Liver (tissue), 9 donors: ENCODE measurements around the gene C1orf210. TPM values are rescaled to one million over a fixed set of nuclear protein-coding genes. Genes with fewer than 3 reads are reported as not detected.
A peak's percentile ranks its signal among the peaks of the same experiment; 100 is the strongest.

Experiments used
- DNase-seq: peaks from one replicate; pipeline ENCODE4 v3.0.0-alpha.2; 2017; ENCODE audit warnings: low spot score
- H3K27ac ChIP-seq, 2 donors: one replicate each; pipeline ENCODE4 v1.7.0; 2013; ENCODE audit warnings: inconsistent platforms in 2 of 2, low read length in 2 of 2, control low read depth in 1 of 2, low read depth in 1 of 2, mild to moderate bottlenecking in 1 of 2
- H3K27me3 ChIP-seq, 4 donors: one replicate each; pipeline versions ENCODE4 v1.6.1 to v1.7.0; 2013; ENCODE audit warnings: low read length in 3 of 4, inconsistent platforms in 1 of 4, mild to moderate bottlenecking in 1 of 4, moderate library complexity in 1 of 4; ENCODE audit not compliant: control insufficient read depth in 4 of 4, insufficient read depth in 4 of 4
- H3K36me3 ChIP-seq, 4 donors: one replicate each; pipeline versions ENCODE4 v1.6.1 to v1.7.0; 2013; ENCODE audit warnings: low read length in 3 of 4, mild to moderate bottlenecking in 3 of 4, low read depth in 1 of 4, moderate library complexity in 1 of 4; ENCODE audit not compliant: control insufficient read depth in 4 of 4, insufficient read depth in 3 of 4
- H3K4me1 ChIP-seq, 4 donors: one replicate each; pipeline versions ENCODE4 v1.6.1 to v1.7.0; 2013; ENCODE audit warnings: low read length in 3 of 4, mild to moderate bottlenecking in 3 of 4, moderate library complexity in 1 of 4; ENCODE audit not compliant: control insufficient read depth in 4 of 4, insufficient read depth in 4 of 4
- H3K4me3 ChIP-seq, 3 donors: one replicate each; pipeline versions ENCODE4 v1.6.1 to v1.7.0; 2013; ENCODE audit warnings: low read length in 3 of 3, control low read depth in 1 of 3, low read depth in 1 of 3, mild to moderate bottlenecking in 1 of 3
- H3K9ac ChIP-seq, 2 donors: one replicate each; pipeline ENCODE4 v1.7.0; 2013; ENCODE audit warnings: low read length in 2 of 2, mild to moderate bottlenecking in 2 of 2, moderate library complexity in 2 of 2, control low read depth in 1 of 2, low read depth in 1 of 2
- H3K9me3 ChIP-seq, 4 donors: one replicate each; pipeline versions ENCODE4 v1.6.1 to v1.7.0; 2013; ENCODE audit warnings: low read length in 3 of 4; ENCODE audit not compliant: control insufficient read depth in 4 of 4
- ATF3 ChIP-seq: IDR thresholded peaks from 2 replicates; pipeline ENCODE4 v1.6.1; 2016; ENCODE audit warnings: antibody characterized with exemption
- CTCF ChIP-seq: fragments of 150-350 bp; IDR thresholded peaks from 2 replicates; pipeline ENCODE4 v1.5.1; 2017; ENCODE audit warnings: improper control_type of control experiment, low read depth, low read length; ENCODE audit not compliant: missing input control
- FOXA1 ChIP-seq: IDR thresholded peaks from 2 replicates; pipeline ENCODE4 v1.6.1; 2016; ENCODE audit warnings: antibody characterized with exemption
- FOXA2 ChIP-seq: IDR thresholded peaks from 2 replicates; pipeline ENCODE4 v1.6.1; 2016; ENCODE audit warnings: antibody characterized with exemption
- GABPA ChIP-seq, 2 donors: IDR thresholded peaks in 1 of 2; conservative IDR thresholded peaks in 1 of 2; 2 replicates each; pipeline ENCODE4 v1.6.1; 2016; ENCODE audit warnings: antibody characterized with exemption in 2 of 2, mild to moderate bottlenecking in 1 of 2, moderate library complexity in 1 of 2
- HNF4A ChIP-seq, 2 donors: conservative IDR thresholded peaks; 2 replicates each; pipeline ENCODE4 v1.6.1; 2016; ENCODE audit warnings: antibody characterized with exemption in 2 of 2, mild to moderate bottlenecking in 2 of 2
- HNF4G ChIP-seq: IDR thresholded peaks from 2 replicates; pipeline ENCODE4 v1.6.1; 2016; ENCODE audit warnings: antibody characterized with exemption
- JUND ChIP-seq, 2 donors: IDR thresholded peaks; 2 replicates each; pipeline ENCODE4 v1.6.1; 2016; ENCODE audit warnings: antibody characterized with exemption in 2 of 2
- MAX ChIP-seq: IDR thresholded peaks from 2 replicates; pipeline ENCODE4 v1.6.1; 2016; ENCODE audit warnings: antibody characterized with exemption
- NR2F2 ChIP-seq: IDR thresholded peaks from 2 replicates; pipeline ENCODE4 v1.6.1; 2016; ENCODE audit warnings: antibody characterized with exemption
- RAD21 ChIP-seq, 2 donors: IDR thresholded peaks; 2 replicates each; pipeline ENCODE4 v1.6.1; 2016; ENCODE audit warnings: antibody characterized with exemption in 2 of 2, mild to moderate bottlenecking in 2 of 2
- REST ChIP-seq: IDR thresholded peaks from 2 replicates; pipeline ENCODE4 v1.6.1; 2016; ENCODE audit warnings: antibody characterized with exemption, mild to moderate bottlenecking
- RXRA ChIP-seq, 2 donors: IDR thresholded peaks; 2 replicates each; pipeline ENCODE4 v1.6.1; 2017 to 2018; ENCODE audit warnings: antibody characterized with exemption in 2 of 2, mild to moderate bottlenecking in 1 of 2
- SP1 ChIP-seq: IDR thresholded peaks from 2 replicates; pipeline ENCODE4 v1.6.1; 2018; ENCODE audit warnings: antibody characterized with exemption, mild to moderate bottlenecking
- TAF1 ChIP-seq: conservative IDR thresholded peaks from 2 replicates; pipeline ENCODE4 v1.6.1; 2016; ENCODE audit warnings: antibody characterized with exemption, mild to moderate bottlenecking
- YY1 ChIP-seq: IDR thresholded peaks from 2 replicates; pipeline ENCODE4 v1.6.1; 2016; ENCODE audit warnings: antibody characterized with exemption, mild to moderate bottlenecking
- ZBTB33 ChIP-seq: IDR thresholded peaks from 2 replicates; pipeline ENCODE4 v1.6.1; 2016; ENCODE audit warnings: antibody characterized with exemption
- WGBS: extraction: QIAGEN DNeasy Blood & Tissue Kit; methylation state at CpG from one replicate; pipeline ENCODE4 v1.1.7; 2013; 5-methylcytosine and 5-hydroxymethylcytosine counted together
- polyA plus RNA-seq, 2 donors: library from polyadenylated mRNA; stranded (reverse) in 1 of 2; unstranded in 1 of 2; fragments of 200-250 nt in 1 of 2; fragments of >200 nt in 1 of 2; fragmentation: Nextera tagmentation in 1 of 2; extraction: Ambion mirVana in 1 of 2; gene quantifications; one replicate each; pipeline versions ENCODE4 v1.2.1 to v1.2.3, GENCODE V29; 2013 to 2015
- total RNA-seq, 2 donors: library from RNA; depleted of rRNA; stranded (reverse); fragments of >200 nt; gene quantifications; one replicate each; pipeline ENCODE4 v1.2.3, GENCODE V29; 2014
- donor health status: healthy.
- donor health status: healthy.
- donor health status: healthy.
- donor health status: healthy.
- donor health status: healthy.

Gene C1orf210
- total and polyA plus RNA-seq, 4 donors, result 0.75 to 5.0 (median 1.2) TPM

GRCh38 chr1:43276673-43277072, 8.7 kb downstream of the C1orf210 start:
- TF ChIP-seq YY1 (peak; percentile 63), SP1 (peak; percentile 78), HNF4G (peak; percentile 96), CTCF (no peak), REST (no peak), HNF4A (conservative IDR thresholded peaks at IDR 0.05) (peak; percentile 96 to 97), NR2F2 (peak; percentile 26), TAF1 (no peak), JUND (IDR thresholded peaks at IDR 0.05) (peak in 1 of 2 donors; percentile 35), MAX (no peak), GABPA (IDR thresholded peaks at IDR 0.05 in 1 of 2, conservative IDR thresholded peaks at IDR 0.05 in 1 of 2) (no peak), ATF3 (no peak), FOXA2 (no peak), RAD21 (IDR thresholded peaks at IDR 0.05) (peak; percentile 15 to 54), ZBTB33 (no peak), RXRA (IDR thresholded peaks at IDR 0.05) (peak; percentile 73 to 84), FOXA1 (no peak)
- H3K27ac ChIP-seq, result peak overlapping the region; percentile 52 to 65
- no peaks in the 10 kb centered on the region for H3K27me3 ChIP-seq
- H3K4me1 ChIP-seq, result peaks cover 11 to 49% (median 32%) of the 10 kb centered on the region in 4 donors
- H3K9ac ChIP-seq, result peak overlapping the region in 1 of 2 donors; percentile 42
- H3K4me3 ChIP-seq, result peak overlapping the region in 2 of 3 donors; percentile 3 to 10
- DNase-seq, result no peak
- no peaks in the 10 kb centered on the region for H3K36me3 ChIP-seq
- 35% methylated on average over 7 of the region's 7 CpGs for WGBS
- H3K9me3 ChIP-seq, result no peaks in the 10 kb centered on the region
